ENCODE data around the gene INHBE.
A peak's percentile ranks its signal among the peaks of the same experiment; 100 is the strongest.
"Not testable (repeated sequence)": the region's sequence is repeated elsewhere in the genome, so short reads cannot be mapped to it uniquely, and the experiment has no call there.

Gene INHBE

GRCh38 chr12:57487597-57488401 is 32.7 kb downstream of the INHBE start, which contains the start of gene MARS1:
Gene MARS1 (plus strand): TSS chr12:57488068. CDS start chr12:57488091, 23 bp downstream.
- DNase-seq (ENCODE audit: low read depth in 1 of 2, low spot score in 1 of 2) = peak; percentile 95 to 99
- TF ChIP-seq JUND (IDR thresholded peaks at IDR 0.05; ENCODE audit: low read depth) = no peak
- in situ Hi-C loops (cut with HindIII; ENCODE audit: low pct_unique_long_range_greater_than_20kb, low sequenced_read_pairs) = no loop called here

GRCh38 chr12:57488402-57489156 is 33.5 kb downstream of the INHBE start:
- in situ Hi-C loops (cut with HindIII; ENCODE audit: low pct_unique_long_range_greater_than_20kb, low sequenced_read_pairs) = no loop called here
- DNase-seq (ENCODE audit: low read depth in 1 of 2, low spot score in 1 of 2) = no peak
- TF ChIP-seq JUND (IDR thresholded peaks at IDR 0.05; ENCODE audit: low read depth) = no peak

GRCh38 chr12:57489157-57489641 is 34.1 kb downstream of the INHBE start:
- DNase-seq (ENCODE audit: low read depth in 1 of 2, low spot score in 1 of 2) = no peak
- TF ChIP-seq JUND (IDR thresholded peaks at IDR 0.05; ENCODE audit: low read depth) = no peak
- in situ Hi-C loops (cut with HindIII; ENCODE audit: low pct_unique_long_range_greater_than_20kb, low sequenced_read_pairs) = no loop called here

- in situ Hi-C loops (cut with HindIII; ENCODE audit: low pct_unique_long_range_greater_than_20kb, low sequenced_read_pairs) = no loop called here
- no peak for TF ChIP-seq JUND (IDR thresholded peaks at IDR 0.05; ENCODE audit: low read depth)
- DNase-seq (ENCODE audit: low read depth in 1 of 2, low spot score in 1 of 2) = no peak
Measured at GRCh38 chr12:57490126-57490525, 35.0 kb downstream of the INHBE start.

- in situ Hi-C loops (cut with HindIII; ENCODE audit: low pct_unique_long_range_greater_than_20kb, low sequenced_read_pairs) = no loop called here
- peak in 1 of 2 experiments; percentile 38 for DNase-seq (ENCODE audit: low read depth in 1 of 2, low spot score in 1 of 2)
- TF ChIP-seq JUND (IDR thresholded peaks at IDR 0.05; ENCODE audit: low read depth) = no peak
Measured at GRCh38 chr12:57491393-57492280, 36.5 kb downstream of the INHBE start.

- DNase-seq (ENCODE audit: low read depth in 1 of 2, low spot score in 1 of 2); in situ Hi-C loops (cut with HindIII; ENCODE audit: low pct_unique_long_range_greater_than_20kb, low sequenced_read_pairs): not testable (repeated sequence)
Measured at GRCh38 chr12:57495051-57495701, 40.1 kb downstream of the INHBE start.

GRCh38 chr12:57496822-57497221 is 41.7 kb downstream of the INHBE start:
- TF ChIP-seq JUND (IDR thresholded peaks at IDR 0.05; ENCODE audit: low read depth) = no peak
- DNase-seq (ENCODE audit: low read depth in 1 of 2, low spot score in 1 of 2) = no peak
- in situ Hi-C loops (cut with HindIII; ENCODE audit: low pct_unique_long_range_greater_than_20kb, low sequenced_read_pairs) = no loop called here

GRCh38 chr12:57497223-57498131 is 42.4 kb downstream of the INHBE start:
- DNase-seq (ENCODE audit: low read depth in 1 of 2, low spot score in 1 of 2) = no peak
- TF ChIP-seq JUND (IDR thresholded peaks at IDR 0.05; ENCODE audit: low read depth) = no peak
- in situ Hi-C loops (cut with HindIII; ENCODE audit: low pct_unique_long_range_greater_than_20kb, low sequenced_read_pairs) = no loop called here

GRCh38 chr12:57498132-57498502 is 43.0 kb downstream of the INHBE start:
- in situ Hi-C loops (cut with HindIII; ENCODE audit: low pct_unique_long_range_greater_than_20kb, low sequenced_read_pairs) = no loop called here
- DNase-seq (ENCODE audit: low read depth in 1 of 2, low spot score in 1 of 2) = no peak
- TF ChIP-seq JUND (IDR thresholded peaks at IDR 0.05; ENCODE audit: low read depth) = no peak

- in situ Hi-C loops (cut with HindIII; ENCODE audit: low pct_unique_long_range_greater_than_20kb, low sequenced_read_pairs) = no loop called here
- no peak for TF ChIP-seq JUND (IDR thresholded peaks at IDR 0.05; ENCODE audit: low read depth)
- DNase-seq (ENCODE audit: low read depth in 1 of 2, low spot score in 1 of 2) = no peak
Measured at GRCh38 chr12:57498571-57498970, 43.5 kb downstream of the INHBE start.

GRCh38 chr12:57500213-57500612 is 45.1 kb downstream of the INHBE start:
- DNase-seq (ENCODE audit: low read depth in 1 of 2, low spot score in 1 of 2) = no peak
- in situ Hi-C loops (cut with HindIII; ENCODE audit: low pct_unique_long_range_greater_than_20kb, low sequenced_read_pairs) = no loop called here
- no peak for TF ChIP-seq JUND (IDR thresholded peaks at IDR 0.05; ENCODE audit: low read depth)

- in situ Hi-C loops (cut with HindIII; ENCODE audit: low pct_unique_long_range_greater_than_20kb, low sequenced_read_pairs); DNase-seq (ENCODE audit: low read depth in 1 of 2, low spot score in 1 of 2): not testable (repeated sequence)
Measured at GRCh38 chr12:57502311-57502969, 47.3 kb downstream of the INHBE start.

- DNase-seq (ENCODE audit: low read depth in 1 of 2, low spot score in 1 of 2); in situ Hi-C loops (cut with HindIII; ENCODE audit: low pct_unique_long_range_greater_than_20kb, low sequenced_read_pairs): not testable (repeated sequence)
Measured at GRCh38 chr12:57506541-57506940, 51.4 kb downstream of the INHBE start.

Data from T47D (cell line).